Neural progenitor cell (in vitro differentiated cells): Measurements from ENCODE around the gene TMEM87B. TPM values are rescaled to one million over a fixed set of nuclear protein-coding genes. Genes with fewer than 3 reads are reported as not detected.

Experiments
- DNase-seq: peaks from one replicate; pipeline ENCODE4 v3.0.0-alpha.2; 2016; ENCODE audit warnings: low spot score
- H2AFZ ChIP-seq: fragments of 200-600 bp; sonication (generic); replicated peaks from 2 replicates; pipeline ENCODE4 v1.6.1; 2016; ENCODE audit warnings: antibody characterized with exemption
- H3F3A ChIP-seq: fragments of 200-600 bp; sonication (generic); 2 replicates; pipeline ENCODE4 v1.6.1; 2016; ENCODE audit warnings: antibody characterized with exemption, low read depth
- H3K27ac ChIP-seq: fragments of 200-600 bp; sonication (generic); 2 replicates; pipeline ENCODE4 v1.5.1; 2016; ENCODE audit warnings: mild to moderate bottlenecking
- H3K27me3 ChIP-seq: fragments of 200-600 bp; sonication (generic); 2 replicates; pipeline ENCODE4 v1.6.1; 2016; ENCODE audit warnings: mild to moderate bottlenecking, moderate library complexity
- H3K36me3 ChIP-seq: fragments of 200-600 bp; sonication (generic); 2 replicates; pipeline ENCODE4 v1.5.1; 2016
- H3K4me1 ChIP-seq: fragments of 200-600 bp; sonication (generic); 2 replicates; pipeline ENCODE4 v1.6.1; 2016; ENCODE audit warnings: mixed run types
- H3K4me2 ChIP-seq: fragments of 200-600 bp; sonication (generic); 2 replicates; pipeline ENCODE4 v1.6.1; 2016
- H3K4me3 ChIP-seq: fragments of 200-600 bp; sonication (generic); 2 replicates; pipeline ENCODE4 v1.5.1; 2016
- H3K79me2 ChIP-seq: fragments of 200-600 bp; sonication (generic); 2 replicates; pipeline ENCODE4 v1.6.1; 2016; ENCODE audit warnings: low read depth
- H3K9ac ChIP-seq: fragments of 200-600 bp; sonication (generic); 2 replicates; pipeline ENCODE4 v1.6.1; 2016
- H3K9me3 ChIP-seq: fragments of 200-600 bp; sonication (generic); 2 replicates; pipeline ENCODE4 v1.5.1; 2016; ENCODE audit warnings: low read depth
- H4K20me1 ChIP-seq: fragments of 200-600 bp; sonication (generic); 2 replicates; pipeline ENCODE4 v1.6.1; 2016; ENCODE audit warnings: low read depth
- H3K27ac Mint-ChIP-seq: 3 replicates; pipeline ENCODE4 v1.8.0; 2021; ENCODE audit warnings: mixed read lengths
- H3K27me3 Mint-ChIP-seq: 2 replicates; pipeline ENCODE4 v1.8.0; 2022; ENCODE audit warnings: low read depth, mild to moderate bottlenecking, inconsistent platforms, moderate library complexity, mixed read lengths; ENCODE audit not compliant: insufficient read depth
- H3K36me3 Mint-ChIP-seq: 3 replicates; pipeline ENCODE4 v1.8.0; 2021; ENCODE audit warnings: mixed read lengths
- H3K4me1 Mint-ChIP-seq: 3 replicates; pipeline ENCODE4 v1.8.0; 2021; ENCODE audit warnings: mixed read lengths
- H3K4me3 Mint-ChIP-seq: 3 replicates; pipeline ENCODE4 v1.8.0; 2021; ENCODE audit warnings: mild to moderate bottlenecking, moderate library complexity, mixed read lengths
- H3K9me3 Mint-ChIP-seq: 3 replicates; pipeline ENCODE4 v1.8.0; 2020; ENCODE audit warnings: mixed read lengths
- EZH2 ChIP-seq: fragments of 200-600 bp; sonication (generic); IDR thresholded peaks from 2 replicates; pipeline ENCODE4 v1.6.1; 2017; ENCODE audit warnings: antibody characterized with exemption, mild to moderate bottlenecking, moderate library complexity
- EZH2phosphoT487 ChIP-seq: fragments of 200-600 bp; sonication (generic); IDR thresholded peaks from 2 replicates; pipeline ENCODE4 v1.6.1; 2017; ENCODE audit warnings: antibody characterized with exemption
- total RNA-seq: library from RNA; depleted of rRNA; stranded (reverse); fragments of >200 nt; gene quantifications from 2 replicates; pipeline ENCODE4 v1.2.3, GENCODE V29; 2015; ENCODE audit warnings: low replicate concordance
- TF ChIP-seq, protein P1 (sequence below): fragments of 200-600 bp; sonication (generic); IDR thresholded peaks from 2 replicates; pipeline ENCODE4 v1.5.1; 2017; ENCODE audit warnings: antibody characterized with exemption, mild to moderate bottlenecking

Gene TMEM87B, protein sequence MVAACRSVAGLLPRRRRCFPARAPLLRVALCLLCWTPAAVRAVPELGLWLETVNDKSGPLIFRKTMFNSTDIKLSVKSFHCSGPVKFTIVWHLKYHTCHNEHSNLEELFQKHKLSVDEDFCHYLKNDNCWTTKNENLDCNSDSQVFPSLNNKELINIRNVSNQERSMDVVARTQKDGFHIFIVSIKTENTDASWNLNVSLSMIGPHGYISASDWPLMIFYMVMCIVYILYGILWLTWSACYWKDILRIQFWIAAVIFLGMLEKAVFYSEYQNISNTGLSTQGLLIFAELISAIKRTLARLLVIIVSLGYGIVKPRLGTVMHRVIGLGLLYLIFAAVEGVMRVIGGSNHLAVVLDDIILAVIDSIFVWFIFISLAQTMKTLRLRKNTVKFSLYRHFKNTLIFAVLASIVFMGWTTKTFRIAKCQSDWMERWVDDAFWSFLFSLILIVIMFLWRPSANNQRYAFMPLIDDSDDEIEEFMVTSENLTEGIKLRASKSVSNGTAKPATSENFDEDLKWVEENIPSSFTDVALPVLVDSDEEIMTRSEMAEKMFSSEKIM
- 16.0 and 34.4 TPM in 2 replicates for total RNA-seq

DNA sequence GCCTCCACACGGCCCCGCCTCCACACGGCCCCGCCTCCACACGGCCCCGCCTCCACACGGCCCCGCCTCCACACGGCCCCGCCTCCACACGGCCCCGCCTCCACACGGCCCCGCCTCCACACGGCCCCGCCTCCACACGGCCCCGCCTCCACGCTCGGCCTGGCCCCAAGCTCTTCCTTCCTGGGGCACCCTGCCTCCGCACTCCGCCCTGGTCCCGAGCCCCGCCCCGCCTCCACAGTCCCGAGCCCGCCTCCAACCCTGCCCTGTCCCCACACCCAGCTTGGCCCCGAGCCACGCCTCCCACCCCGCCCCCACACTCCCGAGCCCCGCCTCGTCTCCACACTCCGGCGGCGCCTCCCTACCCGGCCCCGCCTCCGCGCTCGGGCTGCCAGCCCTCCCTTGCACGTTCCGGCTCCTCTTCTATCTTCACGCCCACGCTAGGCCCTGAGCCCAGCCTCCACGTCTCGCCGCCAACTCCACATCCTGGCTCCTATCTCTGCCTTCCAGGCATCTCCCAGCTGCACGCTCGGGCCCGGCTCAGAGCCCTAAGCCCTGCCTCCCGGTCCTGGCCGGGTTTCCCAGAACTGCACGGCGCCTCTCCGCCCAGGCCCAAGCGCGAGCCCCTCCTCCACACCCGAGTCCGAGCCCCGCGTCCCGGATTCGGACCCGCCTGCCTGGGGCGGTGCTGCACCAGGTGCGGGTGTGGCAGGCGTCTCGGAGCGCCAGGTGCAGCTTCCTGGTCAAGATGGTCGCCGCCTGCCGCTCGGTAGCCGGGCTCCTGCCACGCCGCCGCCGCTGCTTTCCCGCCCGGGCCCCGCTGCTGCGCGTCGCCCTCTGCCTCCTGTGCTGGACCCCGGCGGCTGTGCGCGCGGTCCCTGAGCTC, at the start of gene TMEM87B:
Gene TMEM87B, plus strand, starts transcription at position 423 of the 883 bp plus-strand sequence. Its CDS starts 323 bp downstream, at position 746.
- Histone ChIP-seq H3K27ac (peak within 1 kb of the TSS; percentile 56), H3K79me2 (no peaks in the 10 kb centered on the region), H3K4me1 (peaks cover 7% of the 10 kb centered on the region), H3K4me3 (peak within 1 kb of the TSS; percentile 77), H3K9me3 (no peaks in the 10 kb centered on the region), H2AFZ (peak within 1 kb of the TSS; percentile 93), H3K4me2 (peak within 1 kb of the TSS; percentile 77), H3K9ac (peak within 1 kb of the TSS; percentile 28), H4K20me1 (no peaks in the 10 kb centered on the region), H3K27me3 (peaks cover 5% of the 10 kb centered on the region), H3F3A (peaks cover 20% of the 10 kb centered on the region), H3K36me3 (no peaks in the 10 kb centered on the region)
- Mint-ChIP-seq H3K4me1 (peaks cover 14% of the 10 kb centered on the region), H3K9me3 (peaks cover under 1% of the 10 kb centered on the region), H3K4me3 (peak within 1 kb of the TSS; percentile 93), H3K27ac (peak within 1 kb of the TSS; percentile 91), H3K27me3 (peaks cover 2% of the 10 kb centered on the region), H3K36me3 (peaks cover 14% of the 10 kb centered on the region)
- DNase-seq: peak; percentile 98
- TF ChIP-seq, protein P1, sequence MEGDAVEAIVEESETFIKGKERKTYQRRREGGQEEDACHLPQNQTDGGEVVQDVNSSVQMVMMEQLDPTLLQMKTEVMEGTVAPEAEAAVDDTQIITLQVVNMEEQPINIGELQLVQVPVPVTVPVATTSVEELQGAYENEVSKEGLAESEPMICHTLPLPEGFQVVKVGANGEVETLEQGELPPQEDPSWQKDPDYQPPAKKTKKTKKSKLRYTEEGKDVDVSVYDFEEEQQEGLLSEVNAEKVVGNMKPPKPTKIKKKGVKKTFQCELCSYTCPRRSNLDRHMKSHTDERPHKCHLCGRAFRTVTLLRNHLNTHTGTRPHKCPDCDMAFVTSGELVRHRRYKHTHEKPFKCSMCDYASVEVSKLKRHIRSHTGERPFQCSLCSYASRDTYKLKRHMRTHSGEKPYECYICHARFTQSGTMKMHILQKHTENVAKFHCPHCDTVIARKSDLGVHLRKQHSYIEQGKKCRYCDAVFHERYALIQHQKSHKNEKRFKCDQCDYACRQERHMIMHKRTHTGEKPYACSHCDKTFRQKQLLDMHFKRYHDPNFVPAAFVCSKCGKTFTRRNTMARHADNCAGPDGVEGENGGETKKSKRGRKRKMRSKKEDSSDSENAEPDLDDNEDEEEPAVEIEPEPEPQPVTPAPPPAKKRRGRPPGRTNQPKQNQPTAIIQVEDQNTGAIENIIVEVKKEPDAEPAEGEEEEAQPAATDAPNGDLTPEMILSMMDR: no peak
- TF ChIP-seq EZH2 (no peak), EZH2phosphoT487 (no peak)

DNA sequence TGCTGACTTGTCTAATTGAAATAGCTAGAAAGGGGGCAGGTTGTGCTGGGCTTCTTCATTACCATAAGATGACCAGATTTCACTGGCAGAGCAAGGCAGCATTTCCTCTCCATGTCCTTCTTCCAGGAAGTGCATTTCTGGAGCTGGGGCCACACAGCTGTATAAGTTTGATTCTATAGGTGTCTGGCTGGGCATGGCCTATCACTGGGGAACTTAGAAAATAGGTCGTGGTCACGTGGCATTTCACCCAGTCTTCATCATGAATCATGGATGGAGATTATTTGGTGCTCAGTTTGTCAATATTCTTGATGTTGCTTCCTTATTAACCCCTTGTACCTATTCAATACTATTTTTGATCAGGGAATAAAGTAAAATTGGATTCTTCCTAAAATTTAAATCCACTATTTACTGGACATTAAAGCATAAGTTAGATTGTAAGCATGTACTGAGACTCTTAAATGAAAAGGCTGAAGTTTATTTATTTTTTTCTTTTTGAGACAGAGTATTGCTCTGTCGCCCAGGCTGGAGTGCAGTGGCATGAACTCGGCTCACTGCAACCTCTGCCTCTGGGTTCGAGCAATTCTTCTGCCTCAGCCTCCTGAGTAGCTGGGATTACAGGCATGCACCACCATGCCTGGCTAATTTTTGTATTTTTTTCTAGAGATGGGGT, 49.5 kb upstream of the TMEM87B start:
- no peaks in the 10 kb centered on the region for H3K79me2 ChIP-seq
- no peak overlapping the region for H3K27ac Mint-ChIP-seq
- H3K36me3 ChIP-seq: no peaks in the 10 kb centered on the region

DNA sequence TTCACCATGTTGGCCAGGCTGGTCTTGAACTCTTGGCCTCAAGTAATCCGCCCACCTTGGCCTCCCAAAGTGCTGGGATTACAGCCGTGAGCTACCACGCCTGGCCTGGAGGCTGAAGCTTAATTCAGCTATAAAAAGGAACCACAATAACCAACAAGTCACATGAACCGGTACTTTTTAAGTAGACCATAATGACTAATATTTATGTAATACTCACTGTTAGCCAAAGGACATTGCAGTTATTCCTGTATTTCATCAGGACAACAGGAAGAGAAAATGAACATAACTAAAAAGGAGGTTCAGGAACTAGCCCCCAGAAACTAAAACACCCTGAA, 49.0 kb upstream of the TMEM87B start:
- peaks cover 4% of the 10 kb centered on the region for H3K4me1 Mint-ChIP-seq
- H3K36me3 Mint-ChIP-seq: peaks cover 15% of the 10 kb centered on the region
- no peaks in the 10 kb centered on the region for H3K9me3 ChIP-seq
- no peaks in the 10 kb centered on the region for H3K9me3 Mint-ChIP-seq
- no peak overlapping the region for H3K27ac Mint-ChIP-seq
- no peaks in the 10 kb centered on the region for H4K20me1 ChIP-seq
- no peak overlapping the region for H3K4me3 ChIP-seq
- H3K27me3 ChIP-seq: no peaks in the 10 kb centered on the region
- H3K79me2 ChIP-seq: no peaks in the 10 kb centered on the region
- DNase-seq: no peak
- no peaks in the 10 kb centered on the region for H3K27me3 Mint-ChIP-seq
- no peak overlapping the region for H3K27ac ChIP-seq
- no peaks in the 10 kb centered on the region for H3F3A ChIP-seq
- no peak for TF ChIP-seq EZH2phosphoT487
- TF ChIP-seq EZH2: no peak
- TF ChIP-seq, protein P1: no peak
- H3K9ac ChIP-seq: no peak overlapping the region
- no peak overlapping the region for H3K4me2 ChIP-seq
- no peak overlapping the region for H2AFZ ChIP-seq
- no peak overlapping the region for H3K4me3 Mint-ChIP-seq
- peaks cover 5% of the 10 kb centered on the region for H3K4me1 ChIP-seq
- H3K36me3 ChIP-seq: no peaks in the 10 kb centered on the region

More for the DNA sequence above, 49.5 kb upstream of the TMEM87B start:
- Mint-ChIP-seq H3K9me3 (no peaks in the 10 kb centered on the region), H3K4me3 (no peak overlapping the region), H3K4me1 (peaks cover 7% of the 10 kb centered on the region), H3K36me3 (peaks cover 15% of the 10 kb centered on the region), H3K27me3 (no peaks in the 10 kb centered on the region)
- H4K20me1 ChIP-seq: no peaks in the 10 kb centered on the region
- TF ChIP-seq EZH2phosphoT487 (no peak), EZH2 (no peak)
- TF ChIP-seq, protein P1: no peak
- H3K4me2 ChIP-seq: no peak overlapping the region
- no peaks in the 10 kb centered on the region for H3K27me3 ChIP-seq
- peaks cover 10% of the 10 kb centered on the region for H3K4me1 ChIP-seq
- H3K9ac ChIP-seq: no peak overlapping the region
- DNase-seq: no peak
- no peak overlapping the region for H3K27ac ChIP-seq
- no peaks in the 10 kb centered on the region for H3F3A ChIP-seq
- H3K9me3 ChIP-seq: no peaks in the 10 kb centered on the region
- no peak overlapping the region for H2AFZ ChIP-seq
- H3K4me3 ChIP-seq: no peak overlapping the region
